HG03354 (cell line): ENCODE data around the gene NDC80.
"Not testable (repeated sequence)": the region's sequence is repeated elsewhere in the genome, so short reads cannot be mapped to it uniquely, and the experiment has no call there.

ENCODE experiments used
- ATAC-seq: cut with Tn5 transposase; IDR thresholded peaks from one replicate; pipeline ENCODE4 v1.9.1; 2021; ENCODE audit warnings: mild to moderate bottlenecking; ENCODE audit not compliant: unreplicated experiment, poor library complexity, severe bottlenecking

Gene NDC80

GRCh38 chr18:2571200-2572170 is at the start of gene NDC80, which contains the start of gene METTL4:
TSS of gene NDC80 (plus strand) at chr18:2571557. CDS start at chr18:2572986, 1,429 bp downstream.
TSS of gene METTL4 (minus strand) at chr18:2571505. CDS start at chr18:2567216, 4,289 bp downstream.
- peak; percentile 78 for ATAC-seq

- ATAC-seq = peak; percentile 58
These were observed 49.2 kb upstream of the NDC80 start for GRCh38 chr18:2522112-2522511.

DNA sequence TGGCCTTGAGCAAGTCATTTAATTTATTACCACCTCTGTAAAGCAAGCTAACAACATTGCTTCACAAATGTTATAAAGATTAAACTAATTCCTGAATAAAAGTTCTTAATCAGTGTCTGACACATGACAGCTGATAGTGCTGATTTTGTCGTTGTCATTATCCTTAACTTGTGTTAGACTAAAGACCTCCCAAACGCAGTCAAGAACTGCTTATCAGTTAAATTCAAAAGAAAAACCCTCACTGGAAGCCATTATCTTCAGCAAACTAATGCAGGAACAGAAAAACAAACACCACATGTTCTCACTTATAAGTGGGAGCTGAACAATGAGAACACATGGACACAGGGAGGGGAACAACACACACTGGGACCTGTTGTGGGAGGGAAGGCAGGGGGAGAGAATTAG is 46.6 kb upstream of the NDC80 start:
- ATAC-seq = not testable (repeated sequence)

- ATAC-seq = no peak
These were observed 45.0 kb upstream of the NDC80 start for GRCh38 chr18:2526329-2526728.

- no peak for ATAC-seq
These were observed 42.2 kb upstream of the NDC80 start for GRCh38 chr18:2529154-2529553.

DNA sequence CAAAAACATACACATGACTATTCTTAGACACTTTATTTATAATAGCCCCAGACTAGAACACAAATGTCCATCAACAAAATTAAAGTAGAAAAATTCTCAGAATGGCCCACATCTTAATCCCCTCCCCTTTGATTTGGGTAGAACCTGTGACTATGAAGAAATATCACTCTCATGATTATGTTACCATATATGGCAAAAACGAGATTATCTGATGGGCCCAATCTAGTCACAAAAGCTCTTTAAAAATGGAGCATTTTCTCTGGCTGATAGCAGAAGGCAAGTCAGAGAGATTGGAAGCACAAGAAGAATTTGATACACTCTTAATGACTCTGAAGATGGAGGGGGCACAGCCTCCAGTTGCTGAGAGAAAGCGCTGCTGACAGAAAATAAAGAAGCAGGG is 39.6 kb upstream of the NDC80 start:
- no peak for ATAC-seq

DNA sequence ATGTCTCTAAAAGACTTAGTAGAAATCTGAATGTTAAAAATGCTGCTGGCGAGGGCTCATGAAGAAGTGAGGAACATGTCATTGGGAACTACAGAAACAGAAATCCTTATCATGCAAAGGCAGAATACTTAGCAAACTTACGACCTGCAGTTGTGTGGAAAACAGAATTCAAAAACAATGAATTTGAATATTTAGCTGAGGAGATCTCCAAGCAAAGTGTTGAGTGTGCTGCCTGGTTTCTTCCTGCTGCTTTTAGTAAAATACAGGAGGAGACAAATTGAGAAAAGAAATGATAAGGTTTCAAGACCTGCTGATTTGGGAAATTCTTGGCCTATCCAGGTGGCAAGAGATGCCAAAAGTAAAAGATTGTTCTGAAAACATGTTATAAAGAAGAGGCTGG is 38.6 kb upstream of the NDC80 start:
- no peak for ATAC-seq

- ATAC-seq = peak; percentile 55
These were observed 36.5 kb upstream of the NDC80 start for GRCh38 chr18:2534906-2535305.

DNA sequence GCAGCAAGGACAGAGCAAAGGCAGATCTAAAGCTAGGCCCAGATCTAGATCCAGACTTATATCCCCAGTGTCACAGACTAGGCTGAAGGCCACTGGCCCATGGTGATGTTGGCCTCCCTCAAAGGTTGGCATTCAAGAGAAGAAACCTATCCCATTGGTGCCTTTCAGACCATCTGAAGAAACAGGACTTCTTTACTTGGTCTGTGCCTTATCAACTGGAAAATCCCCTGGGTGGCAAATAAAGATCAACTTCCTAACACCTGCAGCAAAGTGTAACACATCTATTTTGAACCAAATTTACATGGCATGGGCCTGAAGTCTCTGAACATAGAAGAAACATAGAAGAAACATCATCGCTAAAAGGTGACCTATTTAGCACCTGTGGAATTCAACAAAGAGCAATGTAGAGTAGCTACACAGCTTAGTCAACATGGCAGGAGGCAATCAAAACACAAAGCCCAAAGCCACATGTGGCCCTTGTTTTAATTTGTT is 35.9 kb upstream of the NDC80 start:
- ATAC-seq = peak; percentile 44

DNA sequence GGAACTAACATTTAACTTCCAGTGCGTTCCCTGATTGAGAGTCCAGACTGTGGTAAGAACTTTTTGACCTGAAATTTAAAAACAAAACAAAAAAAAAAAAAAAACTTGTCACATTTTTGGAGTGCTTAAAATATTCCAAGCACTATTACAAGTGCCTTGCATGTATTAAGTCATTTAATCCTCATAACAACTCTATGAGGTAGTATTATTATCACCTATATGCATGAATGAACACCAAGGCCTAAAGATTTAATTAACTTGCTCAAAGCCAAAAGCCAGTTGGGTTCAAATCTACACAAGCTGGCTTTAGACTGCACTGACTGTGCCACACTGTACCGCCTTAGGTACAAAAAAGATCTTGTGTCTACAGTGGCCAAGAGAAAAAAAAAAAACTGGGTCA is 35.3 kb upstream of the NDC80 start:
- no peak for ATAC-seq

DNA sequence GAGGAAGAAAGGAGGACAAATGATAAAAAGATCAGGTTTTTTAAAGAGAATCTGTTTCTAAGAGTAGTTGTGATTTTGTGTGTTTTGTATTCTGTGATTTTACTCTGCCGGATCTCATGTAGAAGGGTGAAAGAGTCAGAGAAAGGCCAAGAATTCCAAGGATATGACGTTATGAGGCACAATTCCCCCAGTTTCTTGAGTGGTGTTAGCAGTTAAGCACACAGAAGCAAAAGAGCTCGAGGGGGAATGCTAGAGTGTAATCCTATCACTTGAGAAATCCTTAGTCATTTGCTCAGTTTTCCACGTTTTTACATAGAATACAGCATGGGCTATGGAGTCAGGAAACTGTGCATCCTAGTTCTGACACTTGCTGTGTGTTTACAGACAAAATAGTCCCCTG is 34.9 kb upstream of the NDC80 start:
- no peak for ATAC-seq

GRCh38 chr18:2537296-2537695 is 34.1 kb upstream of the NDC80 start:
- ATAC-seq = no peak

DNA sequence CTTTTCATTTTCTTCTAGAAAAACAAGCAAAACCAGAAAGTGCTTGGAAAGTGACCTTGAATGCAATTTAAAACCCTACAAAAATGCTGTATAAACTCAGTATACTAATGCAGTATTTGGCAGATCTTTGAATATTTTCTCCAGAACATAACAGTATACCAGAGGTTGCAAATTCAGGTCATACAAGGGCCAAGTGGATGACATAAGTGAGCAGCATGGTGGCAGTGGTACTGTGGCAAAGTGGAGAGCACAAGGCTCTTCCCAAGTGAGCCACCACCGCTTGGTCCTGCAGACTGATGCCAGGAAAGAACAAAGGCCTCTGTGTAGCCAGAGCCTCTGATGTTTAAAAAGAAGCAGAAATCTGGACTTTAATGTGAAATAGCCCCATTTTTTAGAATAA is 33.1 kb upstream of the NDC80 start:
- ATAC-seq = no peak

- ATAC-seq = no peak
These were observed 32.5 kb upstream of the NDC80 start for GRCh38 chr18:2538844-2539243.

GRCh38 chr18:2540575-2540974 is 30.8 kb upstream of the NDC80 start:
- no peak for ATAC-seq

DNA sequence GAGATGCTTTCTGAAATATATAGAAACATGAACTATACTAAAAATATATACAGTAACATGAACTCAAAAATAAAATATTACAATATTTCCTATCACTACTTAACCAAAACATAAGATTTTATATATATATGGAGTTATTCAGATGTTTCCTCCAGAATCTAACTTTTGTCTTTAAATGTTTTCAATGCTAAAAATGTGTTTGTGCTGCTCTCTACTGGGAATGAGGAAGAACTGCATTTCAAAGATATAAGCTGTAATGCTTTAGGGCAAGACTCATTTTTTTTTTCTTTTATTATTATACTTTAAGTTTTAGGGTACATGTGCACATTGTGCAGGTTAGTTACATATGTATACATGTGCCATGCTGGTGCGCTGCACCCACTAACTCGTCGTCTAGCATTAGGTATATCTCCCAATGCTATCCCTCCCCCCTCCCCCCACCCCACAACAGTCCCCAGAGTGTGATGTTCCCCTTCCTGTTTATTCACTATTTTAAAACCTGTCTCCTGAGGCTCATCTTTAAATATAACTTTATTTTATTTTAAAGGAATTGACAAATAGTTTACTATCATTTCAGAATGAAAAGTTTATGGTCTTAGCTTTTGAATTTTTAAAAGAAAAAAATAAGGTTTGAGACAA is 29.3 kb upstream of the NDC80 start:
- peak; percentile 78 for ATAC-seq

GRCh38 chr18:2545155-2545554 is 26.2 kb upstream of the NDC80 start:
- ATAC-seq = no peak

DNA sequence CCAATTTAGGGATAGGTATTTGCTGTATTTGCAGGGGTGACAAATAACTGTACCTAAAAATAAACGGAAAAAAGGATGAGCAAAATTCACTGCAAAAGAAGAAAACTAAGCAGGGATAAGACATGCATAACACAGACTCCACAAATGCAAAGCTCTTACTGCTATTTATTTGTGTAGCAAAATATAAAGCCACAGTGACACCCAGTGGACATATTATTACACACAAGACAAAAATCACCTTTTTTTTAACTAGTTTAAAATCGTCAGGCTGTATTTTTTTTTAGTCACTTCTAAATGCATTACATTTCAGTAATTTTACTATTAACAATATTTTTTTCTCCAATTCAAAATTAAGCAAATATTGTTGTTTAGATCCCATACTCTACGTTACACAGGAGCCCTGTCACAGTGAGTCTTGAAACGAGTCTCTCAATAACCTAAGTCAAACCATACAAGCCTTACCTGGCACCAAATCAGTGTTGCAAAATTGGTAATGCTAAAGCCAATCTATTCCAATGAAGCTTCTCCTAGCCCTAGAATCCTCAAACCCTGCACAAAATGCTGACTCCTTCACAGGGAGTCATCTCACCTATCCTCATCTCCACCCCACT is 23.8 kb upstream of the NDC80 start:
- ATAC-seq = peak; percentile 81

GRCh38 chr18:2549462-2549861 is 21.9 kb upstream of the NDC80 start:
- ATAC-seq = no peak

GRCh38 chr18:2551425-2551824 is 19.9 kb upstream of the NDC80 start:
- ATAC-seq = no peak
